ENCODE results near the gene HOXB6. TPM values are rescaled to one million over a fixed set of nuclear protein-coding genes. Genes with fewer than 3 reads are reported as not detected.

HOXB6 gene
- total RNA-seq, 4 donors from 2014 or later, result 0.27 to 4.6 (median 0.45) TPM

GRCh38 chr17:48571826-48572417, 32.9 kb downstream of the HOXB6 start:
- 72 to 84% methylated on average over 1 of the region's 1 CpG for WGBS, 2 donors
- intact Hi-C loops (cut with DNase I; ENCODE audit: low total_unique reads), result no loop called here
- no peak for DNase-seq (ENCODE audit: low spot score in 2 of 2)
- TF ChIP-seq POLR2A (IDR thresholded peaks at IDR 0.05), result no peak
- TF ChIP-seq CTCF (IDR thresholded peaks at IDR 0.05), result no peak
- H3K4me3 ChIP-seq (ENCODE audit: low read depth, poor library complexity, severe bottlenecking), result no peak overlapping the region

GRCh38 chr17:48571024-48571818, 33.6 kb downstream of the HOXB6 start:
- WGBS, 2 donors, result 80 to 81% methylated on average over 26 of the region's 26 CpGs
- no peak overlapping the region for H3K4me3 ChIP-seq (ENCODE audit: low read depth, poor library complexity, severe bottlenecking)
- intact Hi-C loops (cut with DNase I; ENCODE audit: low total_unique reads), result no loop called here
- TF ChIP-seq POLR2A (IDR thresholded peaks at IDR 0.05) (no peak), CTCF (IDR thresholded peaks at IDR 0.05) (no peak)
- no peak for DNase-seq (ENCODE audit: low spot score in 2 of 2)

GRCh38 chr17:48570325-48571023, 34.3 kb downstream of the HOXB6 start:
- H3K4me3 ChIP-seq (ENCODE audit: low read depth, poor library complexity, severe bottlenecking), result no peak overlapping the region
- DNase-seq (ENCODE audit: low spot score in 2 of 2), result no peak
- intact Hi-C loops (cut with DNase I; ENCODE audit: low total_unique reads), result no loop called here
- TF ChIP-seq POLR2A (IDR thresholded peaks at IDR 0.05) (no peak), CTCF (IDR thresholded peaks at IDR 0.05) (no peak)
- WGBS, 2 donors, result 60 to 65% methylated on average over 19 of the region's 19 CpGs

- WGBS, 2 donors, result 80 to 84% methylated on average over 6 of the region's 6 CpGs
- H3K4me3 ChIP-seq (ENCODE audit: low read depth, poor library complexity, severe bottlenecking), result no peak overlapping the region
- TF ChIP-seq CTCF (IDR thresholded peaks at IDR 0.05), result no peak
- no peak for TF ChIP-seq POLR2A (IDR thresholded peaks at IDR 0.05)
- DNase-seq (ENCODE audit: low spot score in 2 of 2), result no peak
- intact Hi-C loops (cut with DNase I; ENCODE audit: low total_unique reads), result no loop called here
Observed at GRCh38 chr17:48569674-48570324, 35.0 kb downstream of the HOXB6 start.

- DNase-seq (ENCODE audit: low spot score in 2 of 2), result no peak
- TF ChIP-seq CTCF (IDR thresholded peaks at IDR 0.05) (no peak), POLR2A (IDR thresholded peaks at IDR 0.05) (no peak)
- intact Hi-C loops (cut with DNase I; ENCODE audit: low total_unique reads), result no loop called here
- 67 to 68% methylated on average over 3 of the region's 3 CpGs for WGBS, 2 donors
- no peak overlapping the region for H3K4me3 ChIP-seq (ENCODE audit: low read depth, poor library complexity, severe bottlenecking)
Observed at GRCh38 chr17:48569240-48569582, 35.6 kb downstream of the HOXB6 start.

Data from lower leg skin (tissue), 4 donors.